ENCODE data around the gene R3HDM1.

DNA sequence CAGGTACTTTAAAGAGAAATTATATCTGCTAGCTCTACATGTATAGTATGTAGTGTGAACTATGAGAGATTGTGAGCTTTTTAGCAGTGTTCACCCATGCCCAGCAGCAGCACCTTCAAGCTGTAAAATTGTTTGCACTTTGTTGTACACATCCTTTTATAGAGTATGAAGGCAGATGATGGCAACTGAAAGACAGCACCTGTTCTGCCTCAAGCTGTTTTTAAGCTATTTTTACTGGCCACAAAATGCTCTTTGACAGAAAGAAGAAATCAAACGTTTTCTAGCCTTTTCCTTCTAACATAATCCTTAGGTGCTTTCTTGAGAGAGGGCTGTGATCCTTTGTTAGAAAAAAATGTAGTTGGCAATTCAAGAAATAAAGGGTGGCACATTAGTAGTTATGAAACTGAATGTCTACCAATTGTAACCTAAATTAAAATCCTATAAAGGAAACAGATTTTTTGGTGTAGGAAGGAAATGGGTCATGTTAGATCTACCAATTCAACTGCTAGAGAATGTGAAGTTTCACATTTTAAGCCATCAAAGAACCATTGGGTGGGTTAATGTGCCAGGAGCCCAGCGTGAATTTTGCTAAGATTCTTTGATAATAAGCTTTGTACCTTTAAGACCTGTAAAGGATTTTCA, 59.5 kb downstream of the R3HDM1 start:
- TF ChIP-seq CTCF (IDR thresholded peaks at IDR 0.05) (no peak), POLR2A (IDR thresholded peaks at IDR 0.05) (no peak)
